ENCODE results near the gene PCSK4.

DNA sequence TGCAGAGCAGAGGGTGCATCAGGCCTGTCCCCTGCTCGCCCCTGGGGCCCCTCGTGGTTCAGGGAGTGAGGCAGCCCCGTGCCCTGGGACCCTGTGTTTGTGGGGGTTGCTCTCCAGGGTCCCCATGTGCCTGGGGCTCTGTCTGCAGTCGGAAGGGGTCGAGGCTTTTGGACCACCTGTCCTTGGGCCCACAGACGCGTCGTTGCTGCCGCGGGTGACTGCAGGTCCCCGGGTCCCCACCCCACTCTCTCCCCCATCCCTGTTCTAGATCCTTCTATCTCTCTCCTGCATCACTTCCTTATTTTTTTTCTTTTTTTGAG, 1.9 kb downstream of the PCSK4 start:
- TF ChIP-seq POLR2A (IDR thresholded peaks at IDR 0.05) (no peak), EP300 (IDR thresholded peaks at IDR 0.05) (no peak), POLR2AphosphoS5 (IDR thresholded peaks at IDR 0.05) (no peak)

Measured in sigmoid colon (tissue), 4 donors.